ENCODE measurements around the gene TPX2. TPM values are rescaled to one million over a fixed set of nuclear protein-coding genes. Genes with fewer than 3 reads are reported as not detected.

TPX2 gene
- polyA plus RNA-seq, 4 donors = 45.4 to 49.9 (median 47.0) TPM

DNA sequence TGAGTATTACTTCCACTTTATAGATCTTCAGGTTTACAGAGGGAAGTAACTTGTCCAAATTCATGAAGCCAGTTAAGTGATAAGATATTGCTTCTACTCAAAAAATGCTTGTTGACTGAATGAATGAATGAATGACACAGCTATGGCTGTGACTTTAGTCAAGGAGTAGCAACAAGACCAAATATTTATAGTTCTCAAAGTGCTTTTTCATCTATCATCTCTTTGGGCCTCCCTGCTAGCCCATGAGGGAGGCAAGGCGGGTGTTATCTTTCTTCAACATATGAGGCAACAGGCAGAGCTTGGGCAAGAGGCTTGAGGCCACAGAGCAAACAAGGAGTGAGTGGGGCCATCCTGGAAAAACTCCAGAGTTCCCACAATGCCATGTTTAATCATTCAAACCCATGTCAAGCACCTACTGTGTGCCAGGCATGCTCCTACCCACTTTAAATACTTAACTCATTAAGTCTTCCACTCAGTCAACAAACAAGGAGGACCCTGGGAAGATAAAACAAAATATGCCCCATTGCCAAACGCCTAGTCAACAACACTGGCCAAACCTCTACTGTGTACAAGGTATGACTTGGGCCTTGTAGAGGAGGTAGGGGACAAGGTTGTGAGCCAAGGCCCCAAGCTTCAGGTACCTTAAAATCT, 32.4 kb upstream of the TPX2 start:
- no peak for DNase-seq (ENCODE audit: low read depth in 4 of 4, low spot score in 2 of 4)

DNA sequence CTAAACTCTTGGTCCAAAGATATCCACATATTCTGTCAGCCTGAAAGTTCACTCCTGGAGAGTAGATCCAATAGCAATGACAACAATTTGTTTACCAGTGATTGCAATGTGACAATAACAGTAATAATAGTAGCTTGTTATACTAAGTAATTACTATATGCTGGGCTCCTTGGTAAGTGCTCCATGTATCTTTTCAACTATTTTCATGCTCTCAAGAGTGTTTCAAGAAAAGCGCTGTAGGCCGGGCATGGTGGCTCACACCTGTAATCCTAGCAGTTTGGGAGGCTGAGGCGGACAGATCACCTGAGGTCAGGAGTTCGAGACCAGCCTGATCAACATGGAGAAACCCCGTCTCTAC, 31.9 kb upstream of the TPX2 start:
- DNase-seq (ENCODE audit: low read depth in 4 of 4, low spot score in 2 of 4) = no peak

- no peak for DNase-seq (ENCODE audit: low read depth in 4 of 4, low spot score in 2 of 4)
Observed at GRCh38 chr20:31707994-31708735, 30.9 kb upstream of the TPX2 start.

DNA sequence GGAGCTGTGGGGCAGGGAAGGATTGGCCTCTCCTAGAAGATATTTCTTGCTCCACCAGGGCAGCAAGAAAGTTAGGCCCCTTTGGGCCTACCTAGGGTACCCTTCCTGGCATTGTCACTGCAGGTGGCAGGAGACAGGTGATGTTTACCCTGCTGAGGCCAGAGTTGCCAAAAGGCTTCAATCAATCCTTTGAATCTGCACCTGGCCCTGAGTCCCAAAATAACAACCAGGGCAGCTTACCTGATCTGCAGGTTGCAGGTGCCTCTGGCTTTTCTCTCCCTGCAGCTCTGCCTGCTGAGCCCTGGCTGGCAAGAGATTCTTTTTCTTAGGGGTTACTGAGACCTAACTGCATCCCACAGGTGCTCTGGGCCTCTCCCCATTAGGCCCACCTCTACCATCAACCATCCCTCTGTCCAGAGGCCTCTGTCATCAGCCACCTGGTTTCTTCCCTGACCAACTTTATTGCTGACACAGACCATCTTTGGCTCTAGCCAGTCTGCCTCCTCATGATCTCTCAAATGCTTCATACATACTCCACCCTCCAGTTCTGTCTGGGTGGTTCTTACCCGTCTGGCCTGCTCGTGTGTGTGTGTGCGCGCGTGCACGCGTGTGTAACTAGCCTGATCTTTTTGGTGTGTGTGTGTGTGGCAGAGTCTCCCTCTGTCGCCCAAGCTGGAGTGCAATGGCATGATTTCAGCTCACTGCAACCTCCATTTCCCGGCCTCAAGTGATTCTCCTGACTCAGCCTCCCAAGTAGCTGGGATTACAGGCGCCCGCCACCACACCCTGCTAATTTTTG, 30.2 kb upstream of the TPX2 start:
- DNase-seq (ENCODE audit: low read depth in 4 of 4, low spot score in 2 of 4) = no peak

GRCh38 chr20:31709939-31710338, 29.2 kb upstream of the TPX2 start:
- no peak for DNase-seq (ENCODE audit: low read depth in 4 of 4, low spot score in 2 of 4)

DNA sequence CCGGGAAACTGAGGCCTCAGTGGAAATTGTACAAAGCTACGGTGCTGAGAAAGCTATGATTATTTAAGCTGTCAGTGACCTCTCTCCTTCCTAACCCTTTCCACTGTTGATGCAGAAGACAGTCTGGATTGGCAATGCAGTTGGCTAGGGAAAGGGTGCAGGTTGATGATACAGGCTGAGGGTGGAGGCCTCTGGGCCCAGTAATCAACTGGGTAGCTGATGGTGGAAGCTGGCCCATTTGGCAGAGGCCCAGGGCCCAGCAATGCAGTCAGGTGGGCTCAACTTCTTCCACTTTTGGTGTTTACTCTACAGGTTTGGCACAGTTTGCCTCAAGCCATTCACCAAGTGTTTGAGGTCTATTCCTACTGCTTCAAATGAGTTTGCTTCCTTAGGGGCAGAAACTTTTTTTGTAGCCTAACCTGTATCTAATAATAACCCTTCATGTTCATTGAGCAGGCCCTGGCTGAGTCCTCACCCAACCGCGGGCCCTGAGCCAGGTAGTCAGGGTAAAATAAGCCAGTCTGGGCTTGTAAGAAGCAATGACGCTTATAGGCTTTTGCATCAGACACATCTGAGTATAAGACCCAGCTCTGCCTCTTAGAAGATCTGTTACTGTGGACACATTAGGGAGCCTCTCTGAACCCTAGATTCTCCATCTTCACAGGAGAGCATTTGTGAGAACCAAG, 28.5 kb upstream of the TPX2 start:
- DNase-seq (ENCODE audit: low read depth in 4 of 4, low spot score in 2 of 4) = no peak

DNA sequence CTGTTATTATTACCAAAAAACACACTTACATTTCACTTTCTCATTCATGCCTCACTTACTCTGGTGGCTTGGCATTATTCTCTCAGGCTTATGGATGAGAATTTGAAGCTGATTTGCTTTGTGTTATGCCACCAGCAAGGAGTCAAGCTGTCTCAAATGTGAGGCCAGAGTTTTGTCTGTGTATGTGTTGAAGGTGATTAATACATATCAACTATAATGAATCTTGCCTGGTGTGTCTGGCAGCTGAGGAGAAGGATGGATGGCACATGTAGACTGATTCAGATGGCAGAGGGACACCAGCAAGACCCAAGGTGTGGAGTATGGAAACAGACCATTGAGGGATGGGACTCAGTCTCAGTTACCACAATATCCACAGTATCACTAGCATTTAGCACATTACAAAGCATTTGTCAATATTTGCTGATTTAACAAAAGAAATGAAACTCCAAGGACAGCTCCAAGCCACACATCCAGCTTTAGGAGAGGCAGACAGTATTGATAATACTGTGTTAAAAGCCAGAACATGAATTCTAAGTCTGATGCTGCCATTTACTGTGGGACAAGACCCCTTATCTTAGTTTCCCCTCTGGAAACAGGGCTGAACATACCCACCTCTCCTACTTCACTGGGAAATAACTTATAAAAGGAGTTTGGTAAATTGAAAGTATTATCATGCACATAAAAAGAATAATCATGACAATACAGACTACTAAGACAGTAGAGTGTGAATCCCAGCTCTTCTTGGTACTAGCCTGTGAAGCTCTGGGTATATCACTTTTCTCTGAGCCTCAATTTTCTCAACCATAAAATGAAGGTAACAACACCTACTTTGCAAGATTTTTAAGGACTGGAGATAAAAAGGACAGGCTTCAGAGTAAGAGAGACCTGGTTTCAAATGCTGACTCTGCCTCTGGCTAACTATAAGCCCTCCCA, 27.6 kb upstream of the TPX2 start:
- DNase-seq (ENCODE audit: low read depth in 4 of 4, low spot score in 2 of 4) = no peak

- no peak for DNase-seq (ENCODE audit: low read depth in 4 of 4, low spot score in 2 of 4)
Observed at GRCh38 chr20:31712112-31712553, 27.0 kb upstream of the TPX2 start.

GRCh38 chr20:31712564-31713311, 26.4 kb upstream of the TPX2 start:
- no peak for DNase-seq (ENCODE audit: low read depth in 4 of 4, low spot score in 2 of 4)

DNA sequence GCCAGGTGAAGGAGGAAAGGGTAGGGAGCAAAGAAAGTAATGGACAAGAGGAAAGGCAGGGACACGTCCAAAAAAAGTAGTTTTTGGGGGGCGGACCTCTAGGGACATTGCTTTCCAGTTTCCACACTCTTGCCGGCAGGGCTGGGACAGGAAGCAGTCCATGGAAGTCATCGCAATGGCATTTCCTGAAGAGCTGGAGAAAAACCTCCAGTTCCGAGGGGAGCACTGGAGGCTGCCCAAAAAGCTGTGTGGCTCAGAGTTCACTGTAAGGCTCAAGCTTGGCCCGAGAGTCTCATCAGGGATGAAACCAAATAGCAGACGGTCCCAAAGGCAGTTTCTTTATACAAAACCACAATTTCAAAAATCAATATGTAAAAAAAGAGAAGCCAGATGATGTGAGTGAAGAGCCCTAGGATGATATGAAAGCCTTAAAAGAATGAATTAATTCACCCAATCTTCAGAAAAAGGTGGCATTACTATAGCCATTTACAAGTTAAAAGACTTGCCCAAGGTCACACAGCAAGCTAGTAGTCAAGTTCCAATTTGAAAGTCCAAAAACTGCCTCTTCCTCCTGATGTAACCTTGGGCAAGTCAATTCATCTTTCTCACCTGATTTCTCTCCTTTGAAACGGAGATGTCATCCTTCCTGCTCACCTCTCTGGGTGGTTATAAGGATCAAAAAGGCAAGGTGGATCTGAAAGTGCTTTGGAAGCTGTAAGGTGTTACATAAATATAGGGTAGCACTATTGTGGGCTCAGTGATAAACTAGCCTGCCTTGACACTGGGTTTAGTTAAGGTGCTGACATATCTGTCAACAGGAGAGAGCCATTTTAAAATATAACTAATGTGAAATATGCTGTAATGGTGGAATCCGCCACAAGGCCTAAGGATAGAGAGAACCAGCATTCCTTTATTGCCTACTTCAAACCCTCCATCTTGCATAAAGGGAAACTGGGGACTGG, 25.5 kb upstream of the TPX2 start:
- DNase-seq (ENCODE audit: low read depth in 4 of 4, low spot score in 2 of 4) = no peak

DNA sequence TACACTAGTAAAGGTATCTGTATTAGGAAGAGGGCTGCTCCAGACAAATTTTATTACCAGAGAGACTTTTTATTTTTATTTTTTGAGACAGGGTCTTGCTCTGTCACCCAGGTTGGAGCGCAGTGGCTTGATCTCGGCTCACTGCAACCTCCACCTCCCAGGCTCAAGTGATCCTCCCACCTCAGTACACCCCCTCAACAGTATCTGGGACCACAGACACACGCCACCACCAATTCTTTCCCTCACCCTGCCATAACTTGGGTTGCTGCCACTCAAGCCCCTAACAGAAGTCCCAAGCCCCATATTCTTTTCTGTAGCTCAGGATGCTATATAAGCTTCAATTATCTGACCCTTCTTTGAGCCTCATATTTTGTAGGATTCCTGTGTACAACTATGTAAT, 23.3 kb upstream of the TPX2 start:
- DNase-seq (ENCODE audit: low read depth in 4 of 4, low spot score in 2 of 4) = no peak

DNA sequence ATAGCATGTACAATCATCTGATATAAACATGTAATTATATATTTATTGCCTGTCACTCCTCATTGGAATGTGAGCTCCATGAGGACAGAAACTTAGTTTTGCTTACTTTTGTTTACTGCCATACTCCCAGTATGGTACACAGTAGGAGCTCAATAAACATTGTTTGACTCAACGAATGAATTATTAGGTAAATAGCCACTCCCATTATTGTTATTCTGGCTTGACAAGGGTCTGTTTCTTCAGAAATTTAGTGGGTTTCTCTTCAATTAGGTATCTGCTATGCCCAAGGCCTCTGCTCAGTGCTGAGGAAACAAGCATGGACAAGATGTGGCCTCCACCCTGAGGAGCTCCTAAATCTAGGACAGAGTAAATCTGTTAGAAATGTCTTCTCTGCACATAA, 22.7 kb upstream of the TPX2 start:
- DNase-seq (ENCODE audit: low read depth in 4 of 4, low spot score in 2 of 4) = no peak

DNA sequence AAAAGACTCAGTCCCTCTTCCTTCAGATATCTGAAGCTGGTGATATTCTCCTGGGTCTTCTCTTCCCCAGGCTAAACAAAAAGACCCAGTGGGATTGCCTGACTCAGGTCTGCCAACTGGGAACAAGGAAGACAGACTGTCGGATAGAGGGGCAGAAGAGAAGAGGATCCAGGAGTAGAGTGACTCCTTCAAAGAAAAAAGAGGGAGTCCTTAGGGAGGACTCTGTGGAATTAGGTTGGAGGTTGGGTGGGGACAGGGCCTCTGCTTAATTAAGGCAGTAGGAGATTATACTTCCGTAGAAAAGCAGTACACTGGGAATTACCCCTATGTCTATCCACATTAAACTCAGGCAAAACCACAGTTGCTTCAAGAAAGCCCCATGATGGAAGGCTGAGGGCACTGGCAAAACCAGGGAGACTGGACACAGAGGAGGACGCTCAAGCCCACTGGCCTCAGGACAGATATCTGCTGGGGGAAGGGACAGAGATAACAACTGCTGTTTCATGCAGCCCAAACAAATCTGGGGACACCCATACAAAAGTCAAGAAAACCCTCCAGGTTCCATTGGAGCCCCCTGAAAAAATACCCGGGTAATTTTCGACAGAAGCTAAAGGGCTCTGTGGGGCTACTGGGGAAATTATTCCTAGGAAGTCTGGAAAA, 22.1 kb upstream of the TPX2 start:
- no peak for DNase-seq (ENCODE audit: low read depth in 4 of 4, low spot score in 2 of 4)

- DNase-seq (ENCODE audit: low read depth in 4 of 4, low spot score in 2 of 4) = no peak
Observed at GRCh38 chr20:31717478-31718201, 21.4 kb upstream of the TPX2 start.

GRCh38 chr20:31718952-31719643, 20.0 kb upstream of the TPX2 start:
- DNase-seq (ENCODE audit: low read depth in 4 of 4, low spot score in 2 of 4) = no peak

Measured in left renal cortex interstitium (tissue), 4 donors.